A549 treated with DMSO at 1 μM for 4 hours (cell line): ENCODE measurements around the gene ITGAV. TPM values are rescaled to one million over a fixed set of nuclear protein-coding genes. Genes with fewer than 3 reads are reported as not detected.

ENCODE experiments used
- total RNA-seq: library from RNA; stranded (reverse); fragments of 200-300 nt; extraction: Qiagen RNA extraction; gene quantifications from 5 replicates; pipeline ENCODE4 v1.2.3, GENCODE V29; 2022; ENCODE audit warnings: low read depth

ITGAV gene
- total RNA-seq, result 58.0 to 113 TPM (median 89.1 TPM) in 5 replicates

DNA sequence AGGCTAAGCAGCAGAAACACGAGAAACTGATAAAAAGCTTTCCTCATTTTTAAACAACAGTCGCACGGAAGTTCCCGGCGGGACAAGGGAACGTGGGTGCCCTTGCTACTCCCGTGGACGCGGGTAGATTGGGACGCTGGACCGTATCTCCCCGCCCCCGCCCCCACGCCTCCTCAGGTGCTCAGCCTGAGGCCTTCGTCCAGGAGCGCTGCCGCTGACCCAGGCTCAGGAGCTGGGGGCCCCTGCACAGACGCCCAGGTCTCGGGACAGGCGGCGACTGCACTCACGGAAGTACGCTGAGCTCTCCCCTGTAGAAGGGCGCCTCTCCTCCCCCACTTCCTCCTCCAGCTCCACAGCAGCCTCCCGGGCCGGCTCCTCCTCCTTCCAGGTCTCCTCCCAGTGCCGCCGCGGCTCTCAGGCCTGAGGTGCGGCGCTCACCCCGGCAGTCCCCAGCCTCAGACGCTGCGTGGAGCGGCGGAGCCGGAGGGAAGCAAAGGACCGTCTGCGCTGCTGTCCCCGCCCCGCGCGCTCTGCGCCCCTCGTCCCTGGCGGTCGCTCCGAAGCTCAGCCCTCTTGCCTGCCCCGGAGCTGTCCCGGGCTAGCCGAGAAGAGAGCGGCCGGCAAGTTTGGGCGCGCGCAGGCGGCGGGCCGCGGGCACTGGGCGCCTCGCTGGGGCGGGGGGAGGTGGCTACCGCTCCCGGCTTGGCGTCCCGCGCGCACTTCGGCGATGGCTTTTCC is at the start of gene ITGAV:
TSS of gene ITGAV (plus strand) at position 445 of the 738 bp plus-strand sequence. CDS start at position 728, 283 bp downstream.

Other genes starting within 250 kb of the ITGAV start
- gene ZC3H15, start 103.8 kb upstream of the ITGAV start, total RNA-seq, result 85.3 to 95.7 TPM (median 93.7 TPM) in 5 replicates
- 1.9 to 3.2 TPM (median 2.5 TPM) in 5 replicates for gene FAM171B, start 104.0 kb downstream of the ITGAV start, total RNA-seq